ENCODE measurements around the gene PHACTR3.

Gene PHACTR3

DNA sequence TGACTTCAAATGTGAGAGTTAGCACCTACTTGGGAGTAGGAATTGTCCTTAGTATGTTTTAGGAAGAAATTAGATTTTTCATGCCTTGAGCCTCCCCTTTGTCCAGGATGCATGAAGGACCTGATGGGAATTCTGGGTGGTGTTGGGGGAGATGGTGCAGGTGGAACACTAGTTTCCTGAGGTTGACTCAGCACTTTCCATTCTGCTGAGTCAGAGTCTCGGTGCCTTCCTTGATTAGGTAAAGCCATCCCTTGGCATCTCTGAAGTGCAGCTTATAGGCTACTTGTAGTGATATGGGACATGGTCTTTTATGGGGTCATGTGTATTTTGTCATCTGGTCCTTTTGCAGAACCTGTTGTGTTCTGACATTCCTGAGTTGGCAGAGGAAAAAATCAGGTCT is 105.3 kb downstream of the PHACTR3 start:
- Histone ChIP-seq H3K4me1 (ENCODE audit: control insufficient read depth, insufficient read depth, low read length) (no peaks in the 10 kb centered on the region), H3K4me3 (ENCODE audit: insufficient read depth, low read depth, low read length) (no peak overlapping the region), H3K27ac (ENCODE audit: insufficient read depth, low read depth, low read length, poor library complexity, severe bottlenecking) (no peak overlapping the region), H3K27me3 (ENCODE audit: control insufficient read depth, insufficient read depth, low read length, poor library complexity, severe bottlenecking) (no peaks in the 10 kb centered on the region), H3K36me3 (ENCODE audit: control insufficient read depth, insufficient read depth, low read length) (no peaks in the 10 kb centered on the region), H3K9me3 (ENCODE audit: control insufficient read depth, low read length) (no peaks in the 10 kb centered on the region)
- WGBS, 2 experiments: 81 to 85% methylated on average over 1 of the region's 1 CpG

DNA sequence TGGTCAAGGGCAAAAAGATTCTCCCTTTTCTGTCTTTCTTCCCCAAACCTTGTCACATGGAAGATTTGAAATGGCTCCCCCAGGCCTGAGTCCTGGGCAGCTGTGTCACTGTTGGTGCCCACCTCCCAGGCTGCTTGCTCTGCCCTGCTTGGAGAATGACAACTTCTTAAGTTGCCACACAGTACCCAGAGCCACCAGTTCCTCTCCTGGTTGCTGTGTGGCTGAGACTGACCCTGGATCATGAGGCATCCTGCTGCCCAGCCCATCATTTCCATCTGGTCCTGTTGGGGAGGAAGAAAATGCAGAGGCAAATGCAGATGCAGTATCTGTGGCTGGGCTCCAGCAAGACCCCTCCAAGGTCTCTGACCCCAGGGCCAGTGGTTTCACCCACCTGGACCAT is 113.7 kb downstream of the PHACTR3 start:
- H3K4me3 ChIP-seq (ENCODE audit: insufficient read depth, low read depth, low read length): no peak overlapping the region
- no peaks in the 10 kb centered on the region for H3K4me1 ChIP-seq (ENCODE audit: control insufficient read depth, insufficient read depth, low read length)
- no peaks in the 10 kb centered on the region for H3K36me3 ChIP-seq (ENCODE audit: control insufficient read depth, insufficient read depth, low read length)
- H3K9me3 ChIP-seq (ENCODE audit: control insufficient read depth, low read length): no peaks in the 10 kb centered on the region
- H3K27me3 ChIP-seq (ENCODE audit: control insufficient read depth, insufficient read depth, low read length, poor library complexity, severe bottlenecking): no peaks in the 10 kb centered on the region
- no peak overlapping the region for H3K27ac ChIP-seq (ENCODE audit: insufficient read depth, low read depth, low read length, poor library complexity, severe bottlenecking)

DNA sequence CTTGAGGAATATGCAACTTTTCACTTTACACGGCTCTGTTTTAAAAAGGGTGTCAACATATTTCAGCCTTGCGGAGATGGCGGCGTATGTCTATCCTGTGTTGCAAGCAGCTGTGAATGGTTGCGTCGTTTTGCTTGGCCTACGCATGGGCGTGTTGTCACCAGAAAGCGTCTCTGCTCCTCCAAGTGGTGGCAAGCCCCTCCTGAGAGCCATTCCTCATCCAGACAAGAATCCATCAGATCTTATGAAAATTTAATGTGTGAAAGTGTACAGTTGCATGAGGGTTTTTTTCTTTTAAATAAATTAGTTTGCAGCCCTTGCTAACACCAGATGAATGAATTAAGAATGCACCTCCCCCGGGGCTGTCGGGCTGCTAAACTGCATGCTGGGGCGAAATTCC is 114.4 kb downstream of the PHACTR3 start:
- Histone ChIP-seq H3K36me3 (ENCODE audit: control insufficient read depth, insufficient read depth, low read length) (no peaks in the 10 kb centered on the region), H3K27ac (ENCODE audit: insufficient read depth, low read depth, low read length, poor library complexity, severe bottlenecking) (no peak overlapping the region), H3K4me3 (ENCODE audit: insufficient read depth, low read depth, low read length) (no peak overlapping the region), H3K4me1 (ENCODE audit: control insufficient read depth, insufficient read depth, low read length) (no peaks in the 10 kb centered on the region), H3K27me3 (ENCODE audit: control insufficient read depth, insufficient read depth, low read length, poor library complexity, severe bottlenecking) (no peaks in the 10 kb centered on the region), H3K9me3 (ENCODE audit: control insufficient read depth, low read length) (no peaks in the 10 kb centered on the region)
- WGBS, 2 experiments: 92% methylated on average over 12 of the region's 12 CpGs

DNA sequence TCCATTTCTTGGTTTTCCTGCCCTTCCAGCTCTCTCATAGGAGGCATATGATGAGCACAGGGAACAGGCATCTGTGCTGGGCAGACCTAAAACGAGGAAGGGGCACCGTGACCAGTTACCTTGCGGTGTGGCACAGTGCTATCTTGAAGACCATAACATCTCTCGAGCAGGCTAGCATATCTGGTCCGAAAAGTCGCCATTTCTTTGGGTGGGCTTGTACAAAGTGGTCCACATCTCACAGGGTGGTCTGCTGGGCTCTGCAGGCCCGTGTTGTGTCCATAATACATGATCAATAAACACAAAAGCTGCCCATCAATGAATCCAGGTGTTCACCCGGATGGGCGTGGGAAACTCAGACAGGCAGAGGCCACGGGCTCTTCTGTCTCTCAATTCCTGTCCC is 115.7 kb downstream of the PHACTR3 start:
- Histone ChIP-seq H3K4me3 (ENCODE audit: insufficient read depth, low read depth, low read length) (no peak overlapping the region), H3K27me3 (ENCODE audit: control insufficient read depth, insufficient read depth, low read length, poor library complexity, severe bottlenecking) (no peaks in the 10 kb centered on the region), H3K36me3 (ENCODE audit: control insufficient read depth, insufficient read depth, low read length) (no peaks in the 10 kb centered on the region), H3K27ac (ENCODE audit: insufficient read depth, low read depth, low read length, poor library complexity, severe bottlenecking) (no peak overlapping the region), H3K9me3 (ENCODE audit: control insufficient read depth, low read length) (no peaks in the 10 kb centered on the region), H3K4me1 (ENCODE audit: control insufficient read depth, insufficient read depth, low read length) (no peaks in the 10 kb centered on the region)
- WGBS, 2 experiments: 81 to 82% methylated on average over 10 of the region's 10 CpGs

DNA sequence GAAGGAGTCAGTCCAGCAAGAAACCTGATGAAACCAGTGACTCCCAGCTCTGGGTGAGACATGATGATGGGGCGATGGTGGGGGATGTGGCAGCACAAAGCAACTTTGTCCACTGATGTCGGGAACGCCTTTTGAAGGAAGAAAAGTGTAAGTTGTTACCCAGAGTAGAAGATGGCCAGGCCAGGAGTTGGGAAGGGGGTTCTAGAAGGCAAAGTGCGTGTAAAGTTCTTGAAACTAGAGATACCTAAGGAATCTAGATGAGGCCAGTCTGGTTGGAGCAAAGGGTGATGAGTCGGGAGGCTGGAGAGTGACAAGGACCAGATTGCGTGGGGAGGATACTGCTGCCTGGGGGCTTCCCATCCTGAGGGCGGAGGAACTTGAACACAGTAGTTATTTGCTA is 117.0 kb downstream of the PHACTR3 start:
- WGBS, 2 experiments: 80 to 84% methylated on average over 7 of the region's 7 CpGs
- Histone ChIP-seq H3K27me3 (ENCODE audit: control insufficient read depth, insufficient read depth, low read length, poor library complexity, severe bottlenecking) (no peaks in the 10 kb centered on the region), H3K27ac (ENCODE audit: insufficient read depth, low read depth, low read length, poor library complexity, severe bottlenecking) (no peak overlapping the region), H3K9me3 (ENCODE audit: control insufficient read depth, low read length) (no peaks in the 10 kb centered on the region), H3K36me3 (ENCODE audit: control insufficient read depth, insufficient read depth, low read length) (no peaks in the 10 kb centered on the region), H3K4me1 (ENCODE audit: control insufficient read depth, insufficient read depth, low read length) (no peaks in the 10 kb centered on the region), H3K4me3 (ENCODE audit: insufficient read depth, low read depth, low read length) (no peak overlapping the region)

DNA sequence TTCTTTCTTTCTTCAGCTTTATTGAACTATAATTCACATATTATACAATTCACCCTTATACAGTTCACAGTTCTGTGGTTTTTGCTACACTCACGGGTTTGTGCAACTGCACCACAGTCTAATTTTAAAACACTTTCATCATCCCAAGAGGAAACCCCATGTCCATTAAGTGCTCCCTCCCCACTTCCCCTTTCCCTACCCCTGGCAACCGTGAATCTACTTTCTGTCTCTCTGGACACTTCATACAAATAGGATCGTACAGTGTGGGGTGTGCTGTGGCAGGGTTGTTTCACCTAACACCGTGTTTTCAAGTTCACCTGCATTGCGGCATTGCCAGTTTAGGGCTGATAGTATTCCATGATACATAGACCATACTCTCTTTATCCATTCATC is 118.8 kb downstream of the PHACTR3 start:
- Histone ChIP-seq H3K36me3 (ENCODE audit: control insufficient read depth, insufficient read depth, low read length) (no peaks in the 10 kb centered on the region), H3K4me3 (ENCODE audit: insufficient read depth, low read depth, low read length) (no peak overlapping the region), H3K27ac (ENCODE audit: insufficient read depth, low read depth, low read length, poor library complexity, severe bottlenecking) (no peak overlapping the region), H3K9me3 (ENCODE audit: control insufficient read depth, low read length) (no peaks in the 10 kb centered on the region), H3K4me1 (ENCODE audit: control insufficient read depth, insufficient read depth, low read length) (no peaks in the 10 kb centered on the region), H3K27me3 (ENCODE audit: control insufficient read depth, insufficient read depth, low read length, poor library complexity, severe bottlenecking) (no peaks in the 10 kb centered on the region)
- WGBS, 2 experiments: 78 to 82% methylated on average over 5 of the region's 5 CpGs

DNA sequence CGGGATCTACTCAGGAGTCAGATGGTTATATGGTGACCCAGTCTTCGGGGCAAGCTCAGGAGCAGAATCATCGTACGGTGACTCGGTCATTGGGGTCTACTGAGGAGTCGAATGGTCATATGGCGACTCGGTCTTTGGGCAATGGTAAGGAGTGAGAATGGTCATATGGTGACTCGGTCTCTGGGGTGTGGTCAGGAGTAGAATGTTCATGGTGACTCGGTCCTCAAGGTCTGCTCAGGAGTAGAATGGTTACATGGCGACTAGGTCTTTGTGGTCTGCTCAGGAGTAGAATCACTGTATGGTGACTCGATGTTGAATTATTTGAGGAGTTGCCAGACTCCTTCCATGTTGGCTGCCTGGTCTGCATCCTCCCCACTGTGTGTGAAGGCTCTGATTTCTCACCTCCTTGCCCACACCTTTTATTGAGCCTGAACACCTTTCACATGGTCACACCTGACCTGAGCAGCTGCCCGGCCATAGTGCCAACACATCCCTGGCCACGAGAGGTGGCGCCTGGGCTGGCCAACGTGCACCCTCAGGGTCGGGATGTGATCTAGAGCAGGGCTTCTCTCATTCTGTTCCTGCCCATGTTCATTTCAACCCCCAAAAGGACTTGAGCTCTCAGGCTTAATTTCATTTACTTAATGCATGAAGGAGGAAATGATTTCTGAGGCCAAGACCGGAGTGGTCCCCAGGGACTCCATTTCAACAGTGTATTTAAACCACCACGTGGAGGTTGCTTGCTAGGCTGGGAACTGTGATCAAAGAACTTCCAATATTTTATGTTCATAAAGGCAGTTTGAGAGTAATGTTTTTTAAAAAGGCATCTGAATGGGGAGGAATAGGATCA is 119.5 kb downstream of the PHACTR3 start:
- no peak overlapping the region for H3K4me3 ChIP-seq (ENCODE audit: insufficient read depth, low read depth, low read length)
- H3K9me3 ChIP-seq (ENCODE audit: control insufficient read depth, low read length): no peaks in the 10 kb centered on the region
- no peak overlapping the region for H3K27ac ChIP-seq (ENCODE audit: insufficient read depth, low read depth, low read length, poor library complexity, severe bottlenecking)
- H3K4me1 ChIP-seq (ENCODE audit: control insufficient read depth, insufficient read depth, low read length): no peaks in the 10 kb centered on the region
- no peaks in the 10 kb centered on the region for H3K36me3 ChIP-seq (ENCODE audit: control insufficient read depth, insufficient read depth, low read length)
- WGBS, 2 experiments: 84 to 85% methylated on average over 19 of the region's 19 CpGs
- no peaks in the 10 kb centered on the region for H3K27me3 ChIP-seq (ENCODE audit: control insufficient read depth, insufficient read depth, low read length, poor library complexity, severe bottlenecking)

DNA sequence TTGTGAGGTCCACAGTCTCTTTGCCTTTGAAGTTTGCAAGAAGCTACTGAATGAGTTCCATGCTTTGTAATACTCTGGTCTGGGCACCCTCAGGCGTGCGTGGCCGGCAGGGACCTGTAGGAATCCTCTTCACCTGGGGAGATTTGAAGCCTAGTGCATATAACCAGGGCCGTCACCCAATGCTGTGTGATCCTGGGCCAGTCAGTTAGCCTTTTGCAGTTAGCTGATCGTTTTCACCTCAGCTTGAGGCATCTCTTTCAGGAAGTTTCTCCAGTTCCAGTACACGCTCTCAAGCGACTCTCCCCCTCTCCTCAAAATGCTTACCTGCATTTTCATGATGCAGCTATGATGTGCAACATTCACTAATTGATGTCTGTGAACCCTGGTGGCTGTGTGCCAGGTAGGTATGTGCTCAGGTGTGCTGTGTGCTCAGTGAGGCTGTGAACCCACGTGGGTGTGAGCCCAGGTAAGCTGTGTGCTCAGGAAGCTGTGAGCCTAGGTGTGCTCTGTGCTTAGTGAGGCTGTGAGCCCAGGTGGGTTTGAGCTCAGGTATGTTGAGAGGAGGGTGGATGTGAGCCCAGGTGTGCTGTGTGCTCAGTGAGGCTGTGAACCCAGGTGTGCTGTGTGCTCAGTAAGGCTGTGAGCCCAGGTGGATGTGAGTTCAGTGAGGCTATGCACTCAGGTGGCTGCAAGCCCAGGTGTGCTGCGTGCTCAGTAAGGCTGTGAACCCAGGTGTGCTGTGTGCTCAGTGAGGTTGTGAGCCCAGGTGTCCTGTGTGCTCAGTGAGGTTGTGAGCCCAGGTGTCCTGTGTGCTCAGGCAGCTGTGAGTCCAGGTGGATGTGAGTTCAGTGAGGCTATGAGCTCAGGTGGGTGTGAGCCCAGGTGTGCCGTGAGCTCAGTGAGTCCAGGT is 120.4 kb downstream of the PHACTR3 start:
- Histone ChIP-seq H3K4me1 (ENCODE audit: control insufficient read depth, insufficient read depth, low read length) (no peaks in the 10 kb centered on the region), H3K4me3 (ENCODE audit: insufficient read depth, low read depth, low read length) (no peak overlapping the region), H3K27me3 (ENCODE audit: control insufficient read depth, insufficient read depth, low read length, poor library complexity, severe bottlenecking) (no peaks in the 10 kb centered on the region), H3K9me3 (ENCODE audit: control insufficient read depth, low read length) (no peaks in the 10 kb centered on the region), H3K27ac (ENCODE audit: insufficient read depth, low read depth, low read length, poor library complexity, severe bottlenecking) (no peak overlapping the region), H3K36me3 (ENCODE audit: control insufficient read depth, insufficient read depth, low read length) (no peaks in the 10 kb centered on the region)
- 72 to 75% methylated on average over 10 of the region's 10 CpGs for WGBS, 2 experiments

DNA sequence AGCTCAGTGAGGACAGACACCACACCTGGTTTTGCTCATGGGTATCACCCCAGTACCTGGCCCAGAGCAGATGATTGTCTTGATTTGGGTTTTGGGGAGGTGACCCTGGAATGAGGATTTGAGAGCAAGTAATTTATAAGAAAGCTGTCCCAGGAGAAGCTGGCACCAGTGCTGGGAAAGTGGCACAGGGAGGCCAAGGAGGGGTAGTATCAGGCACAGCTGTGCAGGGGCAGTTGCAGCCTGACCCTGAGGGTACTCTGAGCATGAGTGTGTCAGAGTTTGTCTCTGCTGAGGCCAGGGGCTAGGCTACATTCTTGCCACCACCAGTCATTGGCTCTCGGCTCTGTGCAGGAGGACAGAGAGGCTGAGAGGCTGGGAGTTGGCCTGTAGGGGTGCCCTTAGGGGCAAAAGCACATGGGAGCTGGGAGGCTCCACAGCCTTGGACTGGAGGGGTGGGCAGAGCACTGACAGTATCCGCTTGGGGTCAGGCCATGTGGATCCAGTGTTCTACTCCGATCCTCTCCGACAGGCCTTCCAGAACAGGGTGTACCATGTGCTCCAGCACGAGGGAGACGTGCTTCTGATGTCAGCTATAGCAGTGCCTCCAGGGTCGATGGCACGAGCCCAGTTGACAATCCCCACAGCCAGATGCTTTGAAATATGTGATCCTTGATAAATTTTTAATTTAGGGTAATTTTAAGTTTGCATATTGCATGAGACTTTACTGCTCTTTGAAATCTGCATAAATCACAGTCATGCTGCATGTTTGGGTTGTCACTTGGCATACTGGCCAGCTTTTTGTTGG is 121.3 kb downstream of the PHACTR3 start:
- no peaks in the 10 kb centered on the region for H3K4me1 ChIP-seq (ENCODE audit: control insufficient read depth, insufficient read depth, low read length)
- 77 to 79% methylated on average over 8 of the region's 8 CpGs for WGBS, 2 experiments
- no peaks in the 10 kb centered on the region for H3K9me3 ChIP-seq (ENCODE audit: control insufficient read depth, low read length)
- no peaks in the 10 kb centered on the region for H3K36me3 ChIP-seq (ENCODE audit: control insufficient read depth, insufficient read depth, low read length)
- H3K27ac ChIP-seq (ENCODE audit: insufficient read depth, low read depth, low read length, poor library complexity, severe bottlenecking): no peak overlapping the region
- H3K27me3 ChIP-seq (ENCODE audit: control insufficient read depth, insufficient read depth, low read length, poor library complexity, severe bottlenecking): no peaks in the 10 kb centered on the region
- H3K4me3 ChIP-seq (ENCODE audit: insufficient read depth, low read depth, low read length): no peak overlapping the region

DNA sequence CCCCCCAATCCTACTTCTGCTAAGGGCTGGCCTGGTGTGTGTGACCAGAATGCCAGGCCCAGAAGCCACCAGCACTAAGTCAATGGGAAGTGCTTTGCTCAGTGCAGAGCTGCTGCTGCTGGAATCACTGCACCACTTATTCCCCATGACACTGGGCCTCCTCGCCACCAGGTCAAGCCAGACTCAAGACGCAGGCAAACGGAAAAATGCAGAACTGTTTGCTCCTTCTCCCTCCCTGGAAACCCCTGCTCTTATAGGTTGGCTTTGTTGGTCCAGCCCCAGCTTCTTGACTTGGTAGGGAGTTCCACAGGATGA is 121.9 kb downstream of the PHACTR3 start:
- H3K9me3 ChIP-seq (ENCODE audit: control insufficient read depth, low read length): no peaks in the 10 kb centered on the region
- 71 to 80% methylated on average over 3 of the region's 3 CpGs for WGBS, 2 experiments
- no peaks in the 10 kb centered on the region for H3K4me1 ChIP-seq (ENCODE audit: control insufficient read depth, insufficient read depth, low read length)
- H3K4me3 ChIP-seq (ENCODE audit: insufficient read depth, low read depth, low read length): no peak overlapping the region
- no peaks in the 10 kb centered on the region for H3K27me3 ChIP-seq (ENCODE audit: control insufficient read depth, insufficient read depth, low read length, poor library complexity, severe bottlenecking)
- no peaks in the 10 kb centered on the region for H3K36me3 ChIP-seq (ENCODE audit: control insufficient read depth, insufficient read depth, low read length)
- H3K27ac ChIP-seq (ENCODE audit: insufficient read depth, low read depth, low read length, poor library complexity, severe bottlenecking): no peak overlapping the region

All from ectodermal cell (in vitro differentiated cells).